Measurements from ENCODE around the gene DOCK8. TPM values are rescaled to one million over a fixed set of nuclear protein-coding genes. Genes with fewer than 3 reads are reported as not detected.

The DOCK8 gene
- total RNA-seq, 2 donors from 2014 or later, result 5.2 to 9.5 TPM

GRCh38 chr9:436482-436881, 221.8 kb downstream of the DOCK8 start:
- H3K4me1 ChIP-seq, result peaks cover 0 to 16% of the 10 kb centered on the region in 2 donors
- TF ChIP-seq, protein P1, sequence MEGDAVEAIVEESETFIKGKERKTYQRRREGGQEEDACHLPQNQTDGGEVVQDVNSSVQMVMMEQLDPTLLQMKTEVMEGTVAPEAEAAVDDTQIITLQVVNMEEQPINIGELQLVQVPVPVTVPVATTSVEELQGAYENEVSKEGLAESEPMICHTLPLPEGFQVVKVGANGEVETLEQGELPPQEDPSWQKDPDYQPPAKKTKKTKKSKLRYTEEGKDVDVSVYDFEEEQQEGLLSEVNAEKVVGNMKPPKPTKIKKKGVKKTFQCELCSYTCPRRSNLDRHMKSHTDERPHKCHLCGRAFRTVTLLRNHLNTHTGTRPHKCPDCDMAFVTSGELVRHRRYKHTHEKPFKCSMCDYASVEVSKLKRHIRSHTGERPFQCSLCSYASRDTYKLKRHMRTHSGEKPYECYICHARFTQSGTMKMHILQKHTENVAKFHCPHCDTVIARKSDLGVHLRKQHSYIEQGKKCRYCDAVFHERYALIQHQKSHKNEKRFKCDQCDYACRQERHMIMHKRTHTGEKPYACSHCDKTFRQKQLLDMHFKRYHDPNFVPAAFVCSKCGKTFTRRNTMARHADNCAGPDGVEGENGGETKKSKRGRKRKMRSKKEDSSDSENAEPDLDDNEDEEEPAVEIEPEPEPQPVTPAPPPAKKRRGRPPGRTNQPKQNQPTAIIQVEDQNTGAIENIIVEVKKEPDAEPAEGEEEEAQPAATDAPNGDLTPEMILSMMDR (IDR thresholded peaks at IDR 0.05), result no peak
- DNase-seq (ENCODE audit: low spot score), result no peak
- no peaks in the 10 kb centered on the region for H3K9me3 ChIP-seq
- peak overlapping the region in 1 of 2 donors; percentile 72 for H3K27ac ChIP-seq
- H3K4me3 ChIP-seq, result no peak overlapping the region
- H3K36me3 ChIP-seq, result no peaks in the 10 kb centered on the region
- no peaks in the 10 kb centered on the region for H3K27me3 ChIP-seq

- TF ChIP-seq, protein P1 (IDR thresholded peaks at IDR 0.05), result no peak
- DNase-seq (ENCODE audit: low spot score), result no peak
- peaks cover 0 to 16% of the 10 kb centered on the region in 2 donors for H3K4me1 ChIP-seq
- H3K36me3 ChIP-seq, result no peaks in the 10 kb centered on the region
- H3K27ac ChIP-seq, result peak overlapping the region; percentile 37 to 72
- no peak overlapping the region for H3K4me3 ChIP-seq
- H3K27me3 ChIP-seq, result no peaks in the 10 kb centered on the region
- H3K9me3 ChIP-seq, result no peaks in the 10 kb centered on the region
These were observed 222.4 kb downstream of the DOCK8 start for GRCh38 chr9:437066-437465.

- H3K36me3 ChIP-seq, result no peaks in the 10 kb centered on the region
These were observed 222.9 kb downstream of the DOCK8 start for GRCh38 chr9:437574-438001.

GRCh38 chr9:438066-438465, 223.4 kb downstream of the DOCK8 start:
- H3K4me3 ChIP-seq, result no peak overlapping the region
- peaks cover 0 to 16% of the 10 kb centered on the region in 2 donors for H3K4me1 ChIP-seq
- DNase-seq (ENCODE audit: low spot score), result no peak
- H3K27ac ChIP-seq, result peak overlapping the region; percentile 37 to 72
- H3K36me3 ChIP-seq, result no peaks in the 10 kb centered on the region
- TF ChIP-seq, protein P1 (IDR thresholded peaks at IDR 0.05), result no peak
- H3K27me3 ChIP-seq, result no peaks in the 10 kb centered on the region
- H3K9me3 ChIP-seq, result no peaks in the 10 kb centered on the region

More at GRCh38 chr9:437574-438001, 222.9 kb downstream of the DOCK8 start:
- peaks cover 0 to 16% of the 10 kb centered on the region in 2 donors for H3K4me1 ChIP-seq
- H3K27ac ChIP-seq, result peak overlapping the region; percentile 37 to 72
- no peaks in the 10 kb centered on the region for H3K9me3 ChIP-seq
- TF ChIP-seq, protein P1 (IDR thresholded peaks at IDR 0.05), result no peak
- no peak for DNase-seq (ENCODE audit: low spot score)
- no peaks in the 10 kb centered on the region for H3K27me3 ChIP-seq
- H3K4me3 ChIP-seq, result no peak overlapping the region

DNA sequence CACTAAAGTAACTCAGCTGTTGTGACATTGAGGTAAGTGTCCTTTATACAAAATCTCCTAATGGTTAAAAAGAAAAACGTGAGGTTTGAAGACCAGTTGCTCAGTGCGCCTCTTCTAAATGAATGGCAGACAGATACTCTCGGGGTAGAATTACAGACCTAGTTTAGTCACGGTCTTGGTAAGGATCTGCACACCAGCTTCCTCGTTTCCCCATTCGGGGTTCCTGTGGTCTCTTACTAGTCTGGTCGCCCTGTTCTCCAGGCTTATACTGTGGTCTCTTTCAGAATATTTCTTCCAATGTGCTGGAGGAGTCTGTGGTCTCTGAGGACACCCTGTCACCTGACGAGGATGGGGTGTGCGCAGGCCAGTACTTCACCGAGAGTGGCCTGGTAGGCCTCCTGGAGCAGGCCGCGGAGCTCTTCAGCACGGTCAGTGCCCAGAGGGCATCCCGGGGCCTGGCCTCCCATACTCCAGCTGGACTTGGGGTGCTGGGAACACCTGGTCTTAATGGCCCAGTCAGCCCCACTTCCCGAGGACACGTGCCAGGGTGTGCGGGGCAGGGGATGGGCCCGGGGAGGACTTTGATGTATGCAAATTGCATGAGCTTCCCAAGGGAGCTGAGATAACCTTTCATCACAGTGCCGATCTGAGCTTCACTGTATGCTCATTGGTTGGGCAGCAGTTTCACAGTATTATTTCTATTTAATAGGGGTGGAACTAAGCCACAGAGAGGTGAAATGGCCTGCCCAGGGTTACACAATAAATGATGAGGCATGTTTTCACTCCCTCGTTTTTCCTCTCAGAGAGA, 224.5 kb downstream of the DOCK8 start:
- H3K9me3 ChIP-seq, result no peaks in the 10 kb centered on the region
- H3K27ac ChIP-seq, result peak overlapping the region; percentile 46 to 72
- H3K4me1 ChIP-seq, result peaks cover 0 to 16% of the 10 kb centered on the region in 2 donors
- TF ChIP-seq, protein P1 (IDR thresholded peaks at IDR 0.05), result no peak
- H3K4me3 ChIP-seq, result no peak overlapping the region
- H3K27me3 ChIP-seq, result no peaks in the 10 kb centered on the region
- DNase-seq (ENCODE audit: low spot score), result peak; percentile 68
- H3K36me3 ChIP-seq, result no peaks in the 10 kb centered on the region

All from right atrium auricular region (tissue), 2 donors.